Activated CD8-positive, alpha-beta T cell treated with anti-CD3 and anti-CD28 coated beads for 36 hours (primary cell): ENCODE measurements around the gene PPP2R2B. TPM values are rescaled to one million over a fixed set of nuclear protein-coding genes. Genes with fewer than 3 reads are reported as not detected.

Source experiments
- ATAC-seq: fragments of 200-7000 bp; cut with Tn5 transposase; one replicate; pipeline ENCODE4 v1.10.0; 2021; ENCODE audit warnings: mild to moderate bottlenecking, moderate library complexity
- CTCF ChIA-PET: fragments of 350-600 bp; sonication (Branson Sonifier 250); formaldehyde crosslinking; loops from one replicate; lab custom pipeline; 2021; ENCODE audit warnings: antibody characterized with exemption; lab: Charles Lee
- POLR2A ChIA-PET: fragments of 350-600 bp; sonication (Branson Sonifier 250); formaldehyde crosslinking; loops from one replicate; lab custom pipeline; 2021; ENCODE audit warnings: antibody characterized with exemption; lab: Charles Lee
- DNase-seq: peaks from one replicate; pipeline ENCODE4 v3.0.0-alpha.2; 2020
- H3K27ac Mint-ChIP-seq: one replicate; pipeline ENCODE4 v1.8.0; 2021; ENCODE audit warnings: mild to moderate bottlenecking, mixed read lengths
- H3K27me3 Mint-ChIP-seq: one replicate; pipeline ENCODE4 v1.8.0; 2021; ENCODE audit warnings: mixed read lengths
- H3K36me3 Mint-ChIP-seq: one replicate; pipeline ENCODE4 v1.8.0; 2021; ENCODE audit warnings: low read depth, mixed read lengths
- H3K4me1 Mint-ChIP-seq: one replicate; pipeline ENCODE4 v1.8.0; 2021; ENCODE audit warnings: low read depth, mixed read lengths
- H3K4me3 Mint-ChIP-seq: one replicate; pipeline ENCODE4 v1.8.0; 2021; ENCODE audit warnings: mild to moderate bottlenecking, moderate library complexity, mixed read lengths
- H3K9me3 Mint-ChIP-seq: one replicate; pipeline ENCODE4 v1.8.0; 2021; ENCODE audit warnings: mixed read lengths
- intact Hi-C: fragments of 100-400 bp; cut with micrococcal nuclease; formaldehyde crosslinking; loops from one replicate; pipeline ENCODE4 v1.10.0; 2022
- total RNA-seq, 2 experiments: library from RNA; stranded (reverse); gene quantifications; one replicate each; pipeline ENCODE4 v1.2.3, GENCODE V29; 2021
- TF ChIP-seq, protein P1 (sequence below): fragments of 200-600 bp; IDR thresholded peaks from one replicate; pipeline ENCODE4 v1.8.0; 2022; ENCODE audit warnings: antibody characterized with exemption, mild to moderate bottlenecking

The PPP2R2B gene
- total RNA-seq, 2 experiments from 2014 or later: 0.56 to 0.65 TPM

- no peak for ATAC-seq
- Mint-ChIP-seq H3K36me3 (no peaks in the 10 kb centered on the region), H3K27ac (no peak overlapping the region), H3K9me3 (no peaks in the 10 kb centered on the region), H3K27me3 (no peaks in the 10 kb centered on the region), H3K4me1 (no peaks in the 10 kb centered on the region), H3K4me3 (no peak overlapping the region)
- CTCF ChIA-PET: interaction anchor here (0.6 to 1.7 kb wide), 4 partner anchors 8 to 312 kb away, joined by 3 to 4 read pairs (median 3); no protein-coding TSS in a partner anchor
- TF ChIP-seq, protein P1, sequence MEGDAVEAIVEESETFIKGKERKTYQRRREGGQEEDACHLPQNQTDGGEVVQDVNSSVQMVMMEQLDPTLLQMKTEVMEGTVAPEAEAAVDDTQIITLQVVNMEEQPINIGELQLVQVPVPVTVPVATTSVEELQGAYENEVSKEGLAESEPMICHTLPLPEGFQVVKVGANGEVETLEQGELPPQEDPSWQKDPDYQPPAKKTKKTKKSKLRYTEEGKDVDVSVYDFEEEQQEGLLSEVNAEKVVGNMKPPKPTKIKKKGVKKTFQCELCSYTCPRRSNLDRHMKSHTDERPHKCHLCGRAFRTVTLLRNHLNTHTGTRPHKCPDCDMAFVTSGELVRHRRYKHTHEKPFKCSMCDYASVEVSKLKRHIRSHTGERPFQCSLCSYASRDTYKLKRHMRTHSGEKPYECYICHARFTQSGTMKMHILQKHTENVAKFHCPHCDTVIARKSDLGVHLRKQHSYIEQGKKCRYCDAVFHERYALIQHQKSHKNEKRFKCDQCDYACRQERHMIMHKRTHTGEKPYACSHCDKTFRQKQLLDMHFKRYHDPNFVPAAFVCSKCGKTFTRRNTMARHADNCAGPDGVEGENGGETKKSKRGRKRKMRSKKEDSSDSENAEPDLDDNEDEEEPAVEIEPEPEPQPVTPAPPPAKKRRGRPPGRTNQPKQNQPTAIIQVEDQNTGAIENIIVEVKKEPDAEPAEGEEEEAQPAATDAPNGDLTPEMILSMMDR: no peak
- no peak for DNase-seq
- POLR2A ChIA-PET: no interaction called here
- intact Hi-C loops: no loop called here
Observed at GRCh38 chr5:146653560-146653959, 225.0 kb downstream of the PPP2R2B start.

DNA sequence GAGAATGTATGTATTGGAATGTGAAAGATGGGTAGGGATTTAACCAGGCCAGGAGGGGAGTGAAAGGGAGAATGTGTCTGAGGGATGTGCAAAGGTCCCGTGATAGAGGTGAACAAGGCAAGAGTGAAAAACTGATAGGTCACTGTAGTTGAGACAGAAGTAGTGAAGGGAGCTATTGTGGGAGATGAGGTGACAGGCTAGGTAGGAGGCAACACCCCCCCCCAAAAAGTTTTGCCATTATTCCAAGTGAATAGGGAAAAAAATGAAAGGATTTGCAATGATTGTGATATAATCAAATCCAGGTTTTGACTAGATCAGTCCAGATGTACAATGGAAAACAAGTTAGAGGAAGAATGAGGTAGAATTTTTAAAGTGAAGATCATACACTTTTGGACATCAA lies 226.0 kb downstream of the PPP2R2B start:
- no peak for DNase-seq
- intact Hi-C loops: no loop called here

DNA sequence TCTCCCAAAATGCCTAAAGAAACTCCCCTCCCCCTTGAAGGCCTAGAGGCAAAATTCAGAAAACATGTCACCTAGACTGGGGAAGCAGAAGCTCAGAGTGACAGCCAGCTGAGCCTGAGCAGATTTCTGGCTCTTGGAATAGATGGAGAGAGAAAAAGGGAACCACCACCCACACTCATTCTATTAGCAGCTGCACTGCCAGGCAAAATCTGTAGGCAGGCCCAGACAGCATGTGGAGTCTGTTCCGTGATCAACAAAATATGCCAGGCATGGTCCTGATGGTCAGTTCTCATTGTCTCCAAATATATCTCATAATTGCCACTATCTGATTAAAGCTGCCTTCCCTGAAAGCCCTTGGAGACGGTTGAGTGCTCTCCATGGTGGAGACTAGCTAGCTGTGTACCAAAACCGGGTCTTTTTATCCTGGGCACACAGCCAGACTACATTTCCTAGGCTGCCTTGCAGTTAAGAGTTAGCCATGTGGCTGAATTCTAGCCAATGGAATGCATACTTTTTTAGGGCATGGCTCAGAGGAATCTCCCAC lies 230.8 kb downstream of the PPP2R2B start:
- CTCF ChIA-PET: interaction anchor here (1.6 kb wide), 1 partner anchor 318 kb away, joined by 4 read pairs; no protein-coding TSS in a partner anchor

More for the DNA sequence above, 226.0 kb downstream of the PPP2R2B start:
- Mint-ChIP-seq H3K27ac (no peak overlapping the region), H3K4me1 (no peaks in the 10 kb centered on the region), H3K27me3 (no peaks in the 10 kb centered on the region), H3K9me3 (no peaks in the 10 kb centered on the region), H3K36me3 (no peaks in the 10 kb centered on the region), H3K4me3 (no peak overlapping the region)
- POLR2A ChIA-PET: no interaction called here
- TF ChIP-seq, protein P1: no peak
- CTCF ChIA-PET: interaction anchor here (1.3 to 1.7 kb wide), 2 partner anchors 9 to 314 kb away, joined by 3 to 4 read pairs; no protein-coding TSS in a partner anchor
- ATAC-seq: no peak

GRCh38 chr5:146646441-146646840 lies 232.1 kb downstream of the PPP2R2B start:
- TF ChIP-seq, protein P1: no peak
- H3K4me1 Mint-ChIP-seq: no peaks in the 10 kb centered on the region
- H3K4me3 Mint-ChIP-seq: no peak overlapping the region
- intact Hi-C loops: no loop called here
- no peaks in the 10 kb centered on the region for H3K9me3 Mint-ChIP-seq
- no peaks in the 10 kb centered on the region for H3K36me3 Mint-ChIP-seq
- CTCF ChIA-PET: no interaction called here
- no peaks in the 10 kb centered on the region for H3K27me3 Mint-ChIP-seq
- H3K27ac Mint-ChIP-seq: no peak overlapping the region
- no peak for ATAC-seq
- POLR2A ChIA-PET: no interaction called here
- DNase-seq: no peak

More for the DNA sequence above, 230.8 kb downstream of the PPP2R2B start:
- intact Hi-C loops: no loop called here
- POLR2A ChIA-PET: no interaction called here
- Mint-ChIP-seq H3K36me3 (no peaks in the 10 kb centered on the region), H3K9me3 (no peaks in the 10 kb centered on the region), H3K27ac (no peak overlapping the region), H3K4me3 (no peak overlapping the region), H3K27me3 (no peaks in the 10 kb centered on the region), H3K4me1 (no peaks in the 10 kb centered on the region)
- ATAC-seq: no peak
- no peak for DNase-seq
- TF ChIP-seq, protein P1: no peak

- ATAC-seq (no peak), DNase-seq (no peak)
- Mint-ChIP-seq H3K27me3 (no peaks in the 10 kb centered on the region), H3K9me3 (no peaks in the 10 kb centered on the region), H3K4me1 (no peaks in the 10 kb centered on the region), H3K4me3 (no peak overlapping the region), H3K36me3 (no peaks in the 10 kb centered on the region), H3K27ac (no peak overlapping the region)
- intact Hi-C loops: no loop called here
- POLR2A ChIA-PET: no interaction called here
- TF ChIP-seq, protein P1: no peak
- CTCF ChIA-PET: interaction anchor here (1.4 kb wide), 1 partner anchor 112 kb away, joined by 3 read pairs; no protein-coding TSS in a partner anchor
Observed at GRCh38 chr5:146645342-146645741, 233.2 kb downstream of the PPP2R2B start.
